B cell (primary cell): Measurements from ENCODE around the gene ISCU. TPM values are rescaled to one million over a fixed set of nuclear protein-coding genes. Genes with fewer than 3 reads are reported as not detected.

Experiments
- ATAC-seq: fragments of 200-7000 bp; cut with Tn5 transposase; one replicate; pipeline ENCODE4 v1.10.0; 2021; ENCODE audit warnings: low read depth, mild to moderate bottlenecking, moderate number of reproducible peaks, moderate library complexity
- CTCF ChIA-PET: fragments of 350-600 bp; sonication (Branson Sonifier 250); formaldehyde crosslinking; loops from one replicate; lab custom pipeline; 2021; ENCODE audit warnings: antibody characterized with exemption, inconsistent platforms; lab: Charles Lee
- POLR2A ChIA-PET: fragments of 350-600 bp; sonication (Branson Sonifier 250); formaldehyde crosslinking; loops from one replicate; lab custom pipeline; 2021; ENCODE audit warnings: antibody characterized with exemption; lab: Charles Lee
- DNase-seq: peaks from one replicate; pipeline ENCODE4 v3.0.0; 2013
- H2AFZ ChIP-seq: 2 replicates; pipeline ENCODE4 v1.6.1; 2012; ENCODE audit warnings: mild to moderate bottlenecking, low read depth, low read length; ENCODE audit not compliant: insufficient read depth, poor library complexity, severe bottlenecking
- H3K27ac ChIP-seq, 2 donors: 1 replicate in 1 of 2; 2 replicates in 1 of 2; pipeline ENCODE4 v1.5.1; 2012 to 2013; ENCODE audit warnings: low read length in 2 of 2, mild to moderate bottlenecking in 2 of 2, moderate library complexity in 1 of 2
- H3K27me3 ChIP-seq, 4 experiments: fragments of 200-600 bp in 1 of 4; sonication (generic) in 1 of 4; replicated peaks in 1 of 4; 1 replicate in 2 of 4; 2 replicates in 2 of 4; pipeline versions ENCODE4 v1.6.1 to v1.7.0; 2013 to 2016; ENCODE audit warnings: low read length in 3 of 4, mild to moderate bottlenecking in 2 of 4, mixed read lengths in 1 of 4, moderate library complexity in 1 of 4; ENCODE audit not compliant: insufficient read depth in 4 of 4, control insufficient read depth in 3 of 4; ENCODE audit errors: control extremely low read depth in 1 of 4
- H3K36me3 ChIP-seq, 2 experiments: replicated peaks in 1 of 2; 1 replicate in 1 of 2; 2 replicates in 1 of 2; pipeline versions ENCODE4 v1.6.1 to v1.7.1; 2013; ENCODE audit warnings: low read length in 1 of 2; ENCODE audit not compliant: insufficient read depth in 2 of 2, control insufficient read depth in 1 of 2; ENCODE audit errors: control extremely low read depth in 1 of 2, extremely low read depth in 1 of 2
- H3K4me1 ChIP-seq, 2 donors: fragments of 200-600 bp in 1 of 2; sonication (generic) in 1 of 2; 1 replicate in 1 of 2; 2 replicates in 1 of 2; pipeline versions ENCODE4 v1.5.1 to v1.6.1; 2013 to 2017; ENCODE audit warnings: low read length in 2 of 2; ENCODE audit not compliant: control insufficient read depth in 2 of 2, insufficient read depth in 2 of 2
- H3K4me2 ChIP-seq: replicated peaks from 2 replicates; pipeline ENCODE3; 2012; ENCODE audit warnings: mild to moderate bottlenecking, low read depth, low read length; ENCODE audit not compliant: poor library complexity, severe bottlenecking
- H3K4me3 ChIP-seq, 5 experiments: fragments of 200-600 bp in 1 of 5; sonication (generic) in 1 of 5; 1 replicate in 3 of 5; 2 replicates in 2 of 5; pipeline versions ENCODE4 v1.5.1 to v1.7.0; 2011 to 2016; ENCODE audit warnings: low read length in 4 of 5, mild to moderate bottlenecking in 4 of 5, low read depth in 2 of 5, control low read depth in 1 of 5, moderate library complexity in 1 of 5; ENCODE audit not compliant: insufficient read depth in 1 of 5; ENCODE audit errors: control extremely low read depth in 1 of 5, extremely low read depth in 1 of 5
- H3K79me2 ChIP-seq: fragments of 200-600 bp; sonication (generic); one replicate; pipeline ENCODE4 v1.6.0; 2016; ENCODE audit warnings: low read length; ENCODE audit not compliant: control insufficient read depth, insufficient read depth
- H3K9ac ChIP-seq: fragments of 200-600 bp; sonication (generic); 2 replicates; pipeline ENCODE4 v1.6.1; 2017; ENCODE audit warnings: mild to moderate bottlenecking, low read length, moderate library complexity
- H3K9me3 ChIP-seq, 3 donors: one replicate each; pipeline versions ENCODE4 v1.6.1 to v1.7.1; 2013; ENCODE audit warnings: low read length in 2 of 3; ENCODE audit not compliant: control insufficient read depth in 2 of 3, insufficient read depth in 1 of 3; ENCODE audit errors: control extremely low read depth in 1 of 3
- H4K20me1 ChIP-seq: 2 replicates; pipeline ENCODE4 v1.6.0; 2012; ENCODE audit warnings: mild to moderate bottlenecking, low read length; ENCODE audit not compliant: insufficient read depth, control insufficient read depth, poor library complexity, severe bottlenecking
- H3K27ac Mint-ChIP-seq: one replicate; pipeline ENCODE4 v1.8.0; 2021; ENCODE audit warnings: mixed read lengths
- H3K27me3 Mint-ChIP-seq: one replicate; pipeline ENCODE4 v1.8.0; 2021; ENCODE audit warnings: mixed read lengths
- H3K4me1 Mint-ChIP-seq: one replicate; pipeline ENCODE4 v1.8.0; 2021; ENCODE audit warnings: mixed read lengths
- H3K4me3 Mint-ChIP-seq: one replicate; pipeline ENCODE4 v1.8.0; 2021; ENCODE audit warnings: mixed read lengths
- H3K9me3 Mint-ChIP-seq: one replicate; pipeline ENCODE4 v1.8.0; 2022; ENCODE audit warnings: mixed read lengths; ENCODE audit not compliant: insufficient read depth
- EZH2 ChIP-seq: IDR thresholded peaks from 2 replicates; pipeline ENCODE4 v1.6.1; 2012; ENCODE audit warnings: borderline replicate concordance, low read depth, mild to moderate bottlenecking, moderate library complexity, low read length; ENCODE audit not compliant: insufficient read depth, poor library complexity, severe bottlenecking
- WGBS: methylation state at CpG from one replicate; pipeline ENCODE4 v1.1.5; 2013; ENCODE audit warnings: missing lambda C conversion rate; ENCODE audit not compliant: insufficient coverage; 5-methylcytosine and 5-hydroxymethylcytosine counted together
- intact Hi-C: fragments of 100-400 bp; cut with micrococcal nuclease; formaldehyde crosslinking; loops from one replicate; pipeline ENCODE4 v1.10.0; 2022
- polyA plus RNA-seq: library from polyadenylated mRNA; depleted of rRNA; stranded (reverse); fragments of >200 nt; gene quantifications from 2 replicates; pipeline ENCODE4 v1.2.3, GENCODE V29; 2012
- total RNA-seq, 2 donors: library from RNA; stranded (reverse); fragments of 120-200 nt in 1 of 2; gene quantifications; 1 replicate in 1 of 2; 2 replicates in 1 of 2; pipeline versions ENCODE4 v1.2.3 to v1.2.4, GENCODE V29; 2013 to 2022
- TF ChIP-seq, protein P1 (sequence below): fragments of 200-600 bp; IDR thresholded peaks from one replicate; pipeline ENCODE4 v1.8.0; 2022; ENCODE audit warnings: antibody characterized with exemption, mild to moderate bottlenecking

The ISCU gene
- total and polyA plus RNA-seq, 2 donors (not counting 1 experiment from before 2014, with no cell fraction given), result 173 to 209 TPM

DNA sequence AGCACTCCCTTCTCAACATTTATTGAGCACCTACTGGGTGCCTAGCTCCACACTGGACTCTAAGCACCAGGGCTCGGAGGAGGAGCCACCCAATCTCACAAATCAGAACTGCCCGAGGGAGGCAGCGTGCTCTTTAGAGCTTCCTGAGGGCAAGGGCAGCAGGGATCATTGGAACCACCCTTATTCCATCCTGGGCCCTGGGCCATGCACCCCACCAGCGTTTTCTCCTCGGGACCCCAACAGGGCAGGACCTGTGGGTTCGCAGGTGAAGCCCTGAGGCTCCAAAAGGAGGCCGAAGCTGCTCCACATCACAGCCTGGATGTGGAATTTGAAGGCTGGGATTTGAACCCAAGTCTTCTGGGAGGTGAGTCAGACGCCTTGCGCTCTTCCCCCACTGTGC lies 20.1 kb downstream of the ISCU start:
- TF ChIP-seq EZH2, result no peak
- TF ChIP-seq, protein P1, sequence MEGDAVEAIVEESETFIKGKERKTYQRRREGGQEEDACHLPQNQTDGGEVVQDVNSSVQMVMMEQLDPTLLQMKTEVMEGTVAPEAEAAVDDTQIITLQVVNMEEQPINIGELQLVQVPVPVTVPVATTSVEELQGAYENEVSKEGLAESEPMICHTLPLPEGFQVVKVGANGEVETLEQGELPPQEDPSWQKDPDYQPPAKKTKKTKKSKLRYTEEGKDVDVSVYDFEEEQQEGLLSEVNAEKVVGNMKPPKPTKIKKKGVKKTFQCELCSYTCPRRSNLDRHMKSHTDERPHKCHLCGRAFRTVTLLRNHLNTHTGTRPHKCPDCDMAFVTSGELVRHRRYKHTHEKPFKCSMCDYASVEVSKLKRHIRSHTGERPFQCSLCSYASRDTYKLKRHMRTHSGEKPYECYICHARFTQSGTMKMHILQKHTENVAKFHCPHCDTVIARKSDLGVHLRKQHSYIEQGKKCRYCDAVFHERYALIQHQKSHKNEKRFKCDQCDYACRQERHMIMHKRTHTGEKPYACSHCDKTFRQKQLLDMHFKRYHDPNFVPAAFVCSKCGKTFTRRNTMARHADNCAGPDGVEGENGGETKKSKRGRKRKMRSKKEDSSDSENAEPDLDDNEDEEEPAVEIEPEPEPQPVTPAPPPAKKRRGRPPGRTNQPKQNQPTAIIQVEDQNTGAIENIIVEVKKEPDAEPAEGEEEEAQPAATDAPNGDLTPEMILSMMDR, result no peak
- peaks cover 0 to 4% (median 0%) of the 10 kb centered on the region in 3 donors for H3K9me3 ChIP-seq
- H3K27ac Mint-ChIP-seq, result no peak overlapping the region

DNA sequence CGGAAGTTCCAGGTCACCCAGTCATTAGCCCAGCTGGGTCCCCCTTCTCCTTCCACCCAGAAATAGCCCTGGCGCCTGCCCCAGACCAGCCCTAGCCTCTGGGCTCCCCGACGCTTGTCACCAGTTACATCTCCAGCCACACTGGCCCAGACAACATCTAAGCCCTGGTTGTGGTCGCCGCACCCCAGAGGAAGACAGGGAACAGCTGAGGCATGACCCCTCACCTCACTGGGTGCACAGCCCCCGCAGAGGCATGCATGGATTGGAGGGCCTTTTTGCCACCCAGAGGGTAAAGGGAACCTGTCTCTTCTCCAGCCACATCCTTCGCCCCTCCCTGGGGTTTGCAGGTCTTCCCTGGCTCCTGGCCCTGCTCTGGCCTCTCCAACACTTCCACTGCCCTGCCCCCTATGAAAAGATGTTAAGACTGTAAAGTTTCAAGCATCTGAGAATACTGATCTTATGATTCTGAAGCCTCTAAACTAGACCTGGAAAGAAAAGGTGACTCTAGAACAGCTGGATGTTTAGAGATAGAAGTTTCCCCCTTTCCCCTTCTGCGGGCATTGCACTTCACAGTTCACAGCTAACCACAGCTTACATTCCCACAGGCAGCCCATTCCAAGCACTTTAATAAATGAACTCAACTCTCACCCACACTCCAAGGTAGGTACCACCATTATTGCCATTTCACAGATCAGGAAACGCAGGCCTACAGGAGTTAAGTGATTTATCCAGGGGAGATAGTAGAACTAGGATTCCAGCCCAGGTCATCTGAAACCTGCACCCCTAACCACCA lies 20.8 kb downstream of the ISCU start:
- H3K4me2 ChIP-seq, result no peak overlapping the region
- H4K20me1 ChIP-seq, result no peaks in the 10 kb centered on the region
- Mint-ChIP-seq H3K27me3 (peaks cover 4% of the 10 kb centered on the region), H3K4me1 (peaks cover 16% of the 10 kb centered on the region), H3K27ac (no peak overlapping the region), H3K9me3 (peaks cover 3% of the 10 kb centered on the region), H3K4me3 (no peak overlapping the region)
- H3K9ac ChIP-seq, result no peak overlapping the region
- POLR2A ChIA-PET, result interaction anchor here (1.3 kb wide), 1 partner anchor 51 kb away, joined by 3 read pairs; no protein-coding TSS in a partner anchor
- H3K27me3 ChIP-seq, result no peaks in the 10 kb centered on the region
- no peak for DNase-seq
- H3K36me3 ChIP-seq, result no peaks in the 10 kb centered on the region
- intact Hi-C loops, result no loop called here
- TF ChIP-seq EZH2, result no peak
- TF ChIP-seq, protein P1, result no peak
- H2AFZ ChIP-seq, result no peak overlapping the region
- H3K4me3 ChIP-seq, result no peak overlapping the region
- no peak for ATAC-seq
- CTCF ChIA-PET, result no interaction called here
- no peak overlapping the region for H3K27ac ChIP-seq
- H3K4me1 ChIP-seq, result peaks cover 7 to 9% of the 10 kb centered on the region in 2 donors
- 74% methylated on average over 7 of the region's 10 CpGs for WGBS
- peaks cover 0 to 4% (median 0%) of the 10 kb centered on the region in 3 donors for H3K9me3 ChIP-seq
- H3K79me2 ChIP-seq, result no peaks in the 10 kb centered on the region

More for the DNA sequence above, 20.1 kb downstream of the ISCU start:
- no peak overlapping the region for H3K4me3 ChIP-seq
- Mint-ChIP-seq H3K4me1 (peaks cover 16% of the 10 kb centered on the region), H3K9me3 (peaks cover 3% of the 10 kb centered on the region), H3K27me3 (peaks cover 4% of the 10 kb centered on the region), H3K4me3 (no peak overlapping the region)
- DNase-seq (no peak), ATAC-seq (no peak)
- ChIA-PET POLR2A (no interaction called here), CTCF (no interaction called here)
- WGBS, result 91% methylated on average over 7 of the region's 9 CpGs
- H3K36me3 ChIP-seq, result no peaks in the 10 kb centered on the region
- no peak overlapping the region for H3K27ac ChIP-seq
- H3K4me2 ChIP-seq, result no peak overlapping the region
- intact Hi-C loops, result no loop called here
- peaks cover 7 to 9% of the 10 kb centered on the region in 2 donors for H3K4me1 ChIP-seq
- no peaks in the 10 kb centered on the region for H4K20me1 ChIP-seq
- no peaks in the 10 kb centered on the region for H3K27me3 ChIP-seq
- no peak overlapping the region for H2AFZ ChIP-seq
- H3K9ac ChIP-seq, result no peak overlapping the region
- no peaks in the 10 kb centered on the region for H3K79me2 ChIP-seq
